Left ventricle myocardium inferior (tissue), 1 donor: ENCODE data around the gene DSE. TPM values are rescaled to one million over a fixed set of nuclear protein-coding genes. Genes with fewer than 3 reads are reported as not detected.

Experiments used
- DNase-seq: peaks from one replicate; pipeline ENCODE4 v3.0.0-alpha.2; 2020
- H3K27ac ChIP-seq: fragments of 200-600 bp; replicated peaks from 2 replicates; pipeline ENCODE4 v1.8.0; 2021
- H3K27me3 ChIP-seq: fragments of 200-600 bp; 2 replicates; pipeline ENCODE4 v1.8.0; 2021; ENCODE audit warnings: low read depth
- H3K36me3 ChIP-seq: fragments of 200-600 bp; 2 replicates; pipeline ENCODE4 v1.8.0; 2021
- H3K4me1 ChIP-seq: fragments of 200-600 bp; 2 replicates; pipeline ENCODE4 v1.8.0; 2021
- H3K4me3 ChIP-seq: fragments of 200-600 bp; 2 replicates; pipeline ENCODE4 v1.8.0; 2021; ENCODE audit warnings: mild to moderate bottlenecking, moderate library complexity
- H3K9me3 ChIP-seq: fragments of 200-600 bp; replicated peaks from 2 replicates; pipeline ENCODE4 v1.8.0; 2021
- intact Hi-C: fragments of 100-400 bp; cut with micrococcal nuclease; formaldehyde crosslinking; loops from one replicate; pipeline ENCODE4 v1.11.0; 2022
- total RNA-seq: library from RNA; stranded (reverse); fragmentation: NEBNext Ultra II Directional; extraction: Animal tissue kit (Norgen Biotek cat#: 25700); gene quantifications from one replicate; pipeline ENCODE4 v1.2.1, GENCODE V29; 2021
- TF ChIP-seq, protein P1 (sequence below): fragments of 200-600 bp; IDR thresholded peaks from 2 replicates; pipeline ENCODE4 v1.8.0; 2021; ENCODE audit warnings: antibody characterized with exemption, mild to moderate bottlenecking, borderline replicate concordance
- donor health status: DM: no; HTN: yes; CAD: no; lungs with severe emphysema.

Gene DSE
- total RNA-seq, 1 donor from 2014 or later: 14.0 TPM

DNA sequence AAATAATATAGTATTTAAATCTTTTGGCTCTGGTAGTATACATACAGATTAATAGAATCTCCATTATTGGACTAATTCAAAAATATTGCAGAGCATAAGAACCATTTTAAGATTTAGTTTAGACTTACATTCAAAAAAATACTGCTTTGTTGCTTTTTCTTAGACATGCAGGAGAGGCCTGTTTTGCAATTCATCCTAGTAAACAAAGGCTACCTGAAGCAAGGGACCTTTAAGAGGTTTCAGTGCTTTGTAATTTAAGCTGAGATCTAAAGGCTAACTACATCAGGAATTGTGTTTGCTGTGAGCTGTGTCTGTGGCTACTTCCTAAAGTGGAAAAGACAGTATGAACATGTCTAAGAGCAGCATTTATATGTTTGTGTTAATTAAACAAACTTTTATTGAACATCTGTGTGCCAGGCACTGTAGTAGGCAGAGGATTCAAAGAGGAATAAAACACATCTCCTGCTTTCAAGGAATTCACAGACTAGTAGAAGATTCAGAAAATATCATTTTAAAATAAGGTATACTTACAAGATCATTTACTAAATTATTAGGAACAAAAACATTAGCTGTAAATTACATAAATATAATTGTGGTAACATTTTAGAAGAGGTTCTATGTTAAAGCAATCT, 61.3 kb downstream of the DSE start:
- Histone ChIP-seq H3K27me3 (no peaks in the 10 kb centered on the region), H3K4me3 (no peak overlapping the region), H3K4me1 (no peaks in the 10 kb centered on the region), H3K36me3 (peaks cover 42% of the 10 kb centered on the region), H3K9me3 (no peaks in the 10 kb centered on the region), H3K27ac (no peak overlapping the region)
- TF ChIP-seq, protein P1, sequence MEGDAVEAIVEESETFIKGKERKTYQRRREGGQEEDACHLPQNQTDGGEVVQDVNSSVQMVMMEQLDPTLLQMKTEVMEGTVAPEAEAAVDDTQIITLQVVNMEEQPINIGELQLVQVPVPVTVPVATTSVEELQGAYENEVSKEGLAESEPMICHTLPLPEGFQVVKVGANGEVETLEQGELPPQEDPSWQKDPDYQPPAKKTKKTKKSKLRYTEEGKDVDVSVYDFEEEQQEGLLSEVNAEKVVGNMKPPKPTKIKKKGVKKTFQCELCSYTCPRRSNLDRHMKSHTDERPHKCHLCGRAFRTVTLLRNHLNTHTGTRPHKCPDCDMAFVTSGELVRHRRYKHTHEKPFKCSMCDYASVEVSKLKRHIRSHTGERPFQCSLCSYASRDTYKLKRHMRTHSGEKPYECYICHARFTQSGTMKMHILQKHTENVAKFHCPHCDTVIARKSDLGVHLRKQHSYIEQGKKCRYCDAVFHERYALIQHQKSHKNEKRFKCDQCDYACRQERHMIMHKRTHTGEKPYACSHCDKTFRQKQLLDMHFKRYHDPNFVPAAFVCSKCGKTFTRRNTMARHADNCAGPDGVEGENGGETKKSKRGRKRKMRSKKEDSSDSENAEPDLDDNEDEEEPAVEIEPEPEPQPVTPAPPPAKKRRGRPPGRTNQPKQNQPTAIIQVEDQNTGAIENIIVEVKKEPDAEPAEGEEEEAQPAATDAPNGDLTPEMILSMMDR: no peak
- intact Hi-C loops: no loop called here
- DNase-seq: no peak

DNA sequence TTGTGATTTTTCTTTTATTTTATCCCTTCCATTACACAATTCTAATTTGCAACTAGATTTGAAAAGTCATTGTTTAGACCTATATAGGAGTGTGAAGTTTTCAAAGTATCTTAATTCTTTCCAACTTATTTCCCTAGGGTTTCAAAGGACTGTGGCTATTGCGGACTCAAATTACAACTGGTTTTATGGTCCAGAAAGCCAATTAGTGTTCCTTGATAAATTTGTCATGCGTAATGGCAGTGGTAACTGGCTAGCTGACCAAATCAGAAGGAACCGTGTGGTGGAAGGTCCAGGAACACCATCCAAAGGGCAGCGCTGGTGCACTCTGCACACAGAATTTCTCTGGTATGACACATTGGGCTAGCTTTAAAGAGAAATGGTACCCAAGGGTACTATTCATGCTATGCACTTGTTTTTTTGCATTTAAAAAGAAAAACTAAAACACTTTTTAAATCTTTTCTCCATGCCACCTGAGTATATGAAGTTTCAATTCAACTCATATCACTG, 62.5 kb downstream of the DSE start:
- Histone ChIP-seq H3K27ac (no peak overlapping the region), H3K36me3 (peaks cover 31% of the 10 kb centered on the region), H3K9me3 (no peaks in the 10 kb centered on the region), H3K4me3 (no peak overlapping the region), H3K27me3 (no peaks in the 10 kb centered on the region), H3K4me1 (no peaks in the 10 kb centered on the region)
- TF ChIP-seq, protein P1: no peak
- no peak for DNase-seq
- intact Hi-C loops: no loop called here

DNA sequence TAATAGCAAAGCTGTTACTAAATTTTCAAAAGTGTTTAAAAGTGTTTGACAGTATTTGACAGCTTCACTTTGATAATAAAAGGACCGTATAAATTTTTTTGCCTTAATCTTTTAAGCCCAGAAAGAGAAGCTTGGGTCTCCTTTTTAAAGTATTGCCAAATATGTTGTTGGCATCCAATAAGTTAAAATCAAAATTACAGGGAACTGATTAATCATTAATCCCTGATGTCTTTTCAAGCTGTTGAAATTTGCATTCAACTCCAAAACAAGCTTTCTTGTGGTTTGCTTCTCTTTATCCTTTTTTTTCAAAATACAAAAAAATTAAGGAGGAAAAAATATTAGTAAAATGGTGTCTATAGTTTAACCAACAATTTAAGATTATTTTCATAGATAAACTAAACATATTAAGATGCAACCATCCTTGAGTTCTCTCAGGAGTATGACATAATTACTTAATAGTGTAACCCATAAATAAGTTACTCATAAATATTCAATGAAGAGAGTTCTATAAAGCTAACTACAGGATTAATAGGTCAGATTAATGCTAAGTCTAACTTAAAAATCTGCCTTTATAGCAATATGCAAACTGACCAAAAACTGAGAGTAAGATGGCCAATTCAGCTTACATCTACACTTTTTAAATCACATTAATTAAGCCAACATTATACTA, 63.4 kb downstream of the DSE start:
- H3K4me3 ChIP-seq: no peak overlapping the region
- peaks cover 22% of the 10 kb centered on the region for H3K36me3 ChIP-seq

DNA sequence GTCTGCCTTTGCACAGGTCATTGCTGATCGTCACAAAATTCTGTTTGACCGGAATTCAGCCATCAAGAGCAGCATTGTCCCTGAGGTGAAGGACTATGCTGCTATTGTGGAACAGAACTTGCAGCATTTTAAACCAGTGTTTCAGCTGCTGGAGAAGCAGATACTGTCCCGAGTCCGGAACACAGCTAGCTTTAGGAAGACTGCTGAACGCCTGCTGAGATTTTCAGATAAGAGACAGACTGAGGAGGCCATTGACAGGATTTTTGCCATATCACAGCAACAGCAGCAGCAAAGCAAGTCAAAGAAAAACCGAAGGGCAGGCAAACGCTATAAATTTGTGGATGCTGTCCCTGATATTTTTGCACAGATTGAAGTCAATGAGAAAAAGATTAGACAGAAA, 65.8 kb downstream of the DSE start:
- DNase-seq: no peak
- Histone ChIP-seq H3K27ac (no peak overlapping the region), H3K27me3 (no peaks in the 10 kb centered on the region), H3K4me3 (no peak overlapping the region), H3K4me1 (peaks cover 9% of the 10 kb centered on the region), H3K9me3 (no peaks in the 10 kb centered on the region), H3K36me3 (peaks cover 13% of the 10 kb centered on the region)
- TF ChIP-seq, protein P1: no peak
- intact Hi-C loops: no loop called here

More for the DNA sequence above, 63.4 kb downstream of the DSE start:
- Histone ChIP-seq H3K9me3 (no peaks in the 10 kb centered on the region), H3K27ac (no peak overlapping the region), H3K27me3 (no peaks in the 10 kb centered on the region), H3K4me1 (peaks cover 8% of the 10 kb centered on the region)
- TF ChIP-seq, protein P1: no peak
- intact Hi-C loops: no loop called here
- DNase-seq: no peak

DNA sequence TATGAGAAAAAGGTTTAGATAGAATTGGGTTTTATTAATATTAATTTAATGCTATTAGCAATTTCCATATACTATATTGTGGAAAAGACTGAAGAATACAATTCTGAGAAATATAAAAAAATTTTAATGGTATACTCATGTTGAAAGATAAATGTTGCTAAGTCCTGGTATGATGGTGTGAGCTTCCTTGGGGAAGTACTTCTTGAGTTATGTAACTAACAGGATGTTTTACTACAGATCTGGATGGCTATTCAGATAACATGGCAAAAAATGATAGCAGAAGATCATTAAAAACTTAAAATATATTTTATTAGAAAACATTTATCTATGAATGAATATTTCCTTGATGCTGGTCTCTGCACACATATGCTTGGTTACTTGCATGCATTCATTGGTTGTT, 66.9 kb downstream of the DSE start:
- no peak for DNase-seq
- no peak overlapping the region for H3K4me3 ChIP-seq
- intact Hi-C loops: no loop called here
- H3K9me3 ChIP-seq: no peaks in the 10 kb centered on the region
- peaks cover 11% of the 10 kb centered on the region for H3K36me3 ChIP-seq
- no peaks in the 10 kb centered on the region for H3K27me3 ChIP-seq
- peaks cover 9% of the 10 kb centered on the region for H3K4me1 ChIP-seq
- TF ChIP-seq, protein P1: no peak
- no peak overlapping the region for H3K27ac ChIP-seq
